ENCODE measurements around the gene SEMA3D.

GRCh38 chr7:85019778-85020177 lies 167.1 kb downstream of the SEMA3D start:
- TF ChIP-seq POLR2A (IDR thresholded peaks at IDR 0.05) (no peak), CTCF (IDR thresholded peaks at IDR 0.05) (no peak)
